ENCODE results near the gene FGF3.

Gene FGF3

DNA sequence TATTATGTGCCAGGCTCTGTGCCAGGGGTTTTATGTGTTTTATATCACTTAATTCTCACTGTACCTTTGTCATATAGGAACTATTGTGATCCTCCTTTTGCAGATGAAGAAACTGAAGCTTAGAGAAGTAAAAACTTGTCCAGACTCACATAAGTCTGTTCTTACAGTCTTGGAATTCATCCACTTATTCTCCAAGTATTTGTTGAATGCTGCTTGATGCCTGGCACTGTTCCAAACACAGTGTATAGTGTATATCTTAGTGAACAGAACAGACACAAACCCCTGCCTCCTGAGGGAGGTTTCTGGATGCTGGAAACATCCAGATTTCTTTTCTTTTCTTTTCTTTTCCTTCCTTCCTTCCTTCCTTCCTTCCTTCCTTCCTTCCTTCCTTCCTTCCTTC, 29.0 kb upstream of the FGF3 start:
- DNase-seq (ENCODE audit: low read depth) = no peak
- TF ChIP-seq, protein P1, sequence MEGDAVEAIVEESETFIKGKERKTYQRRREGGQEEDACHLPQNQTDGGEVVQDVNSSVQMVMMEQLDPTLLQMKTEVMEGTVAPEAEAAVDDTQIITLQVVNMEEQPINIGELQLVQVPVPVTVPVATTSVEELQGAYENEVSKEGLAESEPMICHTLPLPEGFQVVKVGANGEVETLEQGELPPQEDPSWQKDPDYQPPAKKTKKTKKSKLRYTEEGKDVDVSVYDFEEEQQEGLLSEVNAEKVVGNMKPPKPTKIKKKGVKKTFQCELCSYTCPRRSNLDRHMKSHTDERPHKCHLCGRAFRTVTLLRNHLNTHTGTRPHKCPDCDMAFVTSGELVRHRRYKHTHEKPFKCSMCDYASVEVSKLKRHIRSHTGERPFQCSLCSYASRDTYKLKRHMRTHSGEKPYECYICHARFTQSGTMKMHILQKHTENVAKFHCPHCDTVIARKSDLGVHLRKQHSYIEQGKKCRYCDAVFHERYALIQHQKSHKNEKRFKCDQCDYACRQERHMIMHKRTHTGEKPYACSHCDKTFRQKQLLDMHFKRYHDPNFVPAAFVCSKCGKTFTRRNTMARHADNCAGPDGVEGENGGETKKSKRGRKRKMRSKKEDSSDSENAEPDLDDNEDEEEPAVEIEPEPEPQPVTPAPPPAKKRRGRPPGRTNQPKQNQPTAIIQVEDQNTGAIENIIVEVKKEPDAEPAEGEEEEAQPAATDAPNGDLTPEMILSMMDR (IDR thresholded peaks at IDR 0.05; ENCODE audit: low read depth, low read length, missing control alignments) = no peak
- in situ Hi-C loops (cut with HindIII; ENCODE audit: low sequenced_read_pairs) = no loop called here
- H3K4me3 ChIP-seq (ENCODE audit: low read depth, low read length) = no peak overlapping the region

DNA sequence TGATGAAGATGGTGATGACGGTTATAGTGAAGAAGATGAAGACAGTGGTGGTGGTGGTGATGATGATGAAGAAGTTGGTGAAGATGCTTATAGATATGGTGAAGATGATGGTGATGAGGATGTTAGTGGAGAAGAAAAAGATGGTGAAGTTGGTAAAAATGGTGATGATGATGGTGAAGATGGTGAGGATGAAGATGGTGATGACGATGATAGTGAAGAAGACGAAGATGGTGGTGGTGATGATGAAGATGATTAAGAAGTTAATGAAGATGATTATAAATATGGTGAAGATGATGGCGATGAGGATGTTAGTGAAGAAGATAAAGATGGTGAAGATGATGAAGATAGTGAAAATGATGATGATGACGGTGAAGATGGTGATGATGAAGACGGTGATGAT, 25.2 kb upstream of the FGF3 start:
- in situ Hi-C loops (cut with HindIII; ENCODE audit: low sequenced_read_pairs) = no loop called here
- no peak for DNase-seq (ENCODE audit: low read depth)
- TF ChIP-seq, protein P1 (IDR thresholded peaks at IDR 0.05; ENCODE audit: low read depth, low read length, missing control alignments) = no peak
- no peak overlapping the region for H3K4me3 ChIP-seq (ENCODE audit: low read depth, low read length)

DNA sequence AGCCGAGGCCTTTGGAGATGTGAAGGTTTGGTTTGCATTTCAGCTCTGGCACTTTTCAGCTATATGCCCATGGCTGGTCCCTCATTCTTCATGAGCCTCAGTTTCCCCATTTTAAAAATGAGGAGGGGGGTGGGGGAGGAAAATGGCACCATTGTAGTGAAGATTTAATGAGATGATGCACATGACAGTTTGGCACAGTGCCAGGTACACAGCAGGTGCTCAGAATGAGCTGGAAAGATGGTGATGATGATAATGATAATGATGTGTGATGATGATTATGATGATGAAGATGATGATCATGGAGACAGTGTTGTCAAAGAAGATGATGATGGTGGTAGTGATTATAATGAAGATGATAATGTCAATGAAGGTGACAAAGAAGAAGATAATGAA, 24.3 kb upstream of the FGF3 start:
- no peak overlapping the region for H3K4me3 ChIP-seq (ENCODE audit: low read depth, low read length)
- no peak for DNase-seq (ENCODE audit: low read depth)
- TF ChIP-seq, protein P1 (IDR thresholded peaks at IDR 0.05; ENCODE audit: low read depth, low read length, missing control alignments) = no peak
- in situ Hi-C loops (cut with HindIII; ENCODE audit: low sequenced_read_pairs) = no loop called here

DNA sequence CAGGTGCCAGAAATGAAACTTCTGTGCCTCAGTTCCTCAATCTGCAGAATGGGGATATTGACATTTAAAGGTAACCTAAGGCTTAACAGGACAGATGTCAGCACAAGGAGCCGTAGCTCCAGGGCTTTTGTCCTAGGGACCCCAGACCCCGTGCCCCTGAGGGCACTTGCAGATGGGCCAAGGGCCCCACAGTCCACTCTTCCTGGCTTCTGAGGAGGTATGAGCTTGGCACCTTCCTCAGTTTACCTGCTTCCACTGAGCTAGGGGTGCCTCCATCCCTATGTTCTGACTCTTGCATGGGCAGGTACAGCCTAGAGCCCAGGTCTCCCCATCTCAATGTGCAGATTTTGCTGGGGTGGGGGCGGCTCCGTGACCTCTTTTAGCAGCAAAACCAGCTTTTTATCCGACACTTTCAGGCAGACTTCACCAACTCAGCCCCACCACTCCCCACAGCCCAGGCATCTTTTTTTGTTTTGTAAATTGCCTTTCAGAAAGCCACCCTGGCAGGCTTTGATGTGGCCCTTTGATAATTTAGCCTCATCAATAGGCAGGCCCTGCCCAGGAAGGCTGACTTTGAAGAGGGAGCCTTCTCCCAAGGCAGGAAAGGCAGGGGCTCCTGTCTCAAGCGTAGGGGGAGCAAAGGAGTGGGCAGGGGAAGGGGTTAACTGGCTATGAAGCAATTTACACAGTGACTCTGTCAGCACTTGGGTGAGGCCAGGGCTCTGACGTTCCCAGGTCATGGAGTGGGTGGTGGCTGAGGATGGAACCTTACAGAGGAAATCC, 23.7 kb upstream of the FGF3 start:
- in situ Hi-C loops (cut with HindIII; ENCODE audit: low sequenced_read_pairs) = no loop called here
- DNase-seq (ENCODE audit: low read depth) = no peak
- TF ChIP-seq, protein P1 (IDR thresholded peaks at IDR 0.05; ENCODE audit: low read depth, low read length, missing control alignments) = no peak
- no peak overlapping the region for H3K4me3 ChIP-seq (ENCODE audit: low read depth, low read length)

DNA sequence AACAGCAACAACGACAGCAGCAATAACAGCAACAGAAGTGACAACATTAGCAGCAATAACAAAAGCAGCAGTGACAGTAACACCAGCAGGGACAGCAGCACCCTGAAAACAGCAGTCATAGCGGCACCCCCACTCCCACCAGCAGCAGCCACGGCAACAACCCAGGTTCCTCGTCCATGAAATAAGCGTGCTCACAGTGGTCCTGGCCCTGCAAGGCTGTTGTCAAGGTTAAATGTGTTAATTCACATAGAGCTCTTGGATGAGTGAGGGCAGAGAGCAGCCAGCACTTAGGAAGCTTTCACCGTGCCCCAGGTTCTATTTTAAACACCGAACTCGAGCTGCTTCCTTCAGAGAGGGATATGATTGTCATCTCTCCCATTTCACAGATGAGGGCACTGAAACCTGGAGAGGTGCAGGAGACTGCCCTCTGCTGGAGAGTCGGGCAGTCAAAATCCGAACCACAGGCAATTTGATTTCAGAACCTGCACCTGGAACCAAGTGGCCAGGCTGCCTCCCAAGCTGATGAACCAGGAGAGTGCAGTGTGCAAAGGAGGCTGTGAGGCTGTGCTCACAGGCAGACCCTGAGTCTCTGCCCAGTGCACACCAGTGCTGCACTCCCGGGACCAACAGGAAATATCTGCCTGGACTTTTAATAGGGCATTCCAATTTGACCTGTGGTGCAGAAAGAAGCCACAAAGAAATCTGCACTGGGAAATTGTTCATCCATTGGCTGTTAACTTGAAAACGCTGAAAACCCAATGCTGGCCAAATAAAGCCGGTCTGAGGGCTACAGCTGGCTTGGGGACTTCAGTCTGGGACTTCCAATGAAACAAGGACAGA, 22.9 kb upstream of the FGF3 start:
- DNase-seq (ENCODE audit: low read depth) = no peak
- no peak overlapping the region for H3K4me3 ChIP-seq (ENCODE audit: low read depth, low read length)
- TF ChIP-seq, protein P1 (IDR thresholded peaks at IDR 0.05; ENCODE audit: low read depth, low read length, missing control alignments) = peak; percentile 39
- in situ Hi-C loops (cut with HindIII; ENCODE audit: low sequenced_read_pairs) = no loop called here

DNA sequence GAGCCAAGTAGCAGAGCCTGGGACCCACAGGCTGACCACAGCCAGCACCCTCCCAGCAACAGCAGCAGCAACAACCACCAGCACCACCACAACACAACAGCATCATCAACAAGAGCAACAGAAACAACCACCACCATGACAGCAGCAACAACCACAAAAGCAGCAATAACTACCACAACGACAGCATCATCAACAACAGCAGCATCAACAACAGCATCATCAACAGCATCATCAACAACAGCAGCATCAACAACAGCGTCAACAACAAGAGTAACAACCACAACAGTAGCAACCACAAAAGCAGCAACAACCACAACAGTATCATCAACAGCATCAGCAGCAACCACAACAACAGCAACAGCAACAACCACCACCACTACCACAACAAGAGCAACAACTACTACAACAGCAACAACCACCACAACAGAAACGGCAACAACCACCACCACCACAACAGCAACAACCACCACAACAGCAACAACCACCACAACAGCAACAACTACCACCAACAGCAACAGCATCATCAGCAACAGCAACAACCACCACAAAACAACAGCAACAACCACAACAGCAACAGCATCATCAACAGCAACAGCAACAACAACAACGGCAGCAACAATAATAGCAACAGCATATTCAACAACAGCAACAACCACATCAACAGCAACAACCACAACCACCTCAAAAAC, 22.1 kb upstream of the FGF3 start:
- no peak overlapping the region for H3K4me3 ChIP-seq (ENCODE audit: low read depth, low read length)
- DNase-seq (ENCODE audit: low read depth) = no peak
- in situ Hi-C loops (cut with HindIII; ENCODE audit: low sequenced_read_pairs) = no loop called here
- TF ChIP-seq, protein P1 (IDR thresholded peaks at IDR 0.05; ENCODE audit: low read depth, low read length, missing control alignments) = no peak

All from astrocyte of the cerebellum (primary cell).